ENCODE measurements around the gene EPHA10. TPM values are rescaled to one million over a fixed set of nuclear protein-coding genes. Genes with fewer than 3 reads are reported as not detected.
"Not testable (repeated sequence)": the region's sequence is repeated elsewhere in the genome, so short reads cannot be mapped to it uniquely, and the experiment has no call there.

The EPHA10 gene
- total and polyA plus RNA-seq, 10 donors, result 0.02 to 0.43 (median 0.10) TPM; not detected in 3

DNA sequence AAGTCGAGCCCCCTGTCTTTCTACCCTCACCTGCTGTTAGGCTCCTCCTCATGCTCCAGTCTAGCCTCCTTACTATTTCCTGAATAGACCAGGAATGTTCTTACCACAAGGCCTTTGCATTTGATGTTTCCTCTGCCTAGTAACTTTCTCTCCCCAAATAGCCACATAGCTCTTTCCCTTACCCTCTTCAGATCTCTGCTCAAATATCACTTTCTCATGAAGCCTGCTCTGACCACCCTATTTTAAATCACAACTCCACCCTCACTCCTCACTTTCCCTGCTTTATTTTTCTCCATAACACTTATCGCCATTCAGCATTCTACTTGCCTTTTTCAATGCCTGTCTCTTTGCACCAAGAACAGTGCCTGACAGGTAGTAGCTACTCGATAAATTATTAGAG lies 79.2 kb downstream of the EPHA10 start:
- no peak overlapping the region for H3K4me3 ChIP-seq
- H3K4me1 ChIP-seq, result peaks cover 15 to 40% (median 28%) of the 10 kb centered on the region in 6 donors
- TF ChIP-seq POLR2A (IDR thresholded peaks at IDR 0.05), result no peak
- peaks cover 0 to 77% (median 54%) of the 10 kb centered on the region in 6 donors for H3K36me3 ChIP-seq
- no peaks in the 10 kb centered on the region for H3K27me3 ChIP-seq (replicated peaks in 1 of 7)
- 89 to 96% (median 92%) methylated on average over 3 of the region's 3 CpGs for WGBS, 5 donors
- DNase-seq, result no peak
- no peaks in the 10 kb centered on the region for H3K9me3 ChIP-seq
- intact Hi-C loops (cut with DNase I; ENCODE audit: low total_unique reads), result loop anchor here (5.0 kb wide), 1 partner anchor 228 kb away; no protein-coding TSS in a partner anchor
- no peak overlapping the region for H3K27ac ChIP-seq

- DNase-seq; H3K27ac ChIP-seq; intact Hi-C loops (cut with DNase I; ENCODE audit: low total_unique reads); H3K9me3 ChIP-seq; H3K4me3 ChIP-seq; H3K27me3 ChIP-seq (replicated peaks in 1 of 7): not testable (repeated sequence)
- H3K4me1 ChIP-seq, result peaks cover 8 to 26% (median 16%) of the 10 kb centered on the region in 6 donors
- WGBS, 5 donors, result 90 to 95% (median 91%) methylated on average over 9 of the region's 9 CpGs
- H3K36me3 ChIP-seq, result peaks cover 0 to 85% (median 54%) of the 10 kb centered on the region in 6 donors
These were observed 80.7 kb downstream of the EPHA10 start for GRCh38 chr1:37684182-37684581.

DNA sequence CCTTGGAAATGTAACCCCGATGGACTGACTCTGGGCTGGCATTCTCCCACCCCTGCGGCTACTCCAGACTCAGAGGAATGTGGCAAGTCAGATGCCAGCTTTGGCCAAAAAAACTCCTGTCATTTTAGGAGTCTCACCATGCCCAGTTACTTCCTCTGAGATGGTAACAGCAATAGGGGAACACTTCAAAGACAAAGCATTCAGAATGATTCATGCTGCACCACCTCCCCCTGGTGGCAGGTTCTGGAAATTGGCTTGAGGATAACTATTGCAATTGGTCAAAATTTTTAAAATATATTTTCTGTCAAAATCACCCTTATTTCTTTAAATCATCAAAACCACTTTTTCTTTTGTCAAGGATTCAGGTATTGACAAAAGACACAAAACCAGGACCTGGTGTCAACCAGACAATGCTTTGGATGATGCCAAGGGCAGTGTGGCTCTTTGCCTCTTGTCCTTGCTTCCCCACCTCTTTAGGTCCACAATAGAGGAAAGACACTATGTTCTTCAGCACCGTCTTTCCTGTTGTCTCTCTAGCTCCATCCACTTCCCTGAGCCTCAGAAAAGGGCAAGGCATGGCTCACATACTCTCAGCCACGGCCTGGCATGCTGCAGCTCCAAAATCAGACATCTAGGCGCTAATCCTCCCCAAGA lies 82.5 kb downstream of the EPHA10 start:
- TF ChIP-seq, protein P1, sequence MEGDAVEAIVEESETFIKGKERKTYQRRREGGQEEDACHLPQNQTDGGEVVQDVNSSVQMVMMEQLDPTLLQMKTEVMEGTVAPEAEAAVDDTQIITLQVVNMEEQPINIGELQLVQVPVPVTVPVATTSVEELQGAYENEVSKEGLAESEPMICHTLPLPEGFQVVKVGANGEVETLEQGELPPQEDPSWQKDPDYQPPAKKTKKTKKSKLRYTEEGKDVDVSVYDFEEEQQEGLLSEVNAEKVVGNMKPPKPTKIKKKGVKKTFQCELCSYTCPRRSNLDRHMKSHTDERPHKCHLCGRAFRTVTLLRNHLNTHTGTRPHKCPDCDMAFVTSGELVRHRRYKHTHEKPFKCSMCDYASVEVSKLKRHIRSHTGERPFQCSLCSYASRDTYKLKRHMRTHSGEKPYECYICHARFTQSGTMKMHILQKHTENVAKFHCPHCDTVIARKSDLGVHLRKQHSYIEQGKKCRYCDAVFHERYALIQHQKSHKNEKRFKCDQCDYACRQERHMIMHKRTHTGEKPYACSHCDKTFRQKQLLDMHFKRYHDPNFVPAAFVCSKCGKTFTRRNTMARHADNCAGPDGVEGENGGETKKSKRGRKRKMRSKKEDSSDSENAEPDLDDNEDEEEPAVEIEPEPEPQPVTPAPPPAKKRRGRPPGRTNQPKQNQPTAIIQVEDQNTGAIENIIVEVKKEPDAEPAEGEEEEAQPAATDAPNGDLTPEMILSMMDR (IDR thresholded peaks at IDR 0.05 in 8 of 11, conservative IDR thresholded peaks at IDR 0.05 in 3 of 11), result peak; percentile 75 to 92 (median 84)
- TF ChIP-seq POLR2AphosphoS5 (IDR thresholded peaks at IDR 0.05), result no peak
- Histone ChIP-seq H3K27ac (no peak overlapping the region), H3K27me3 (replicated peaks in 1 of 7) (no peaks in the 10 kb centered on the region), H3K36me3 (peaks cover 0 to 74% (median 51%) of the 10 kb centered on the region in 6 donors), H3K9me3 (no peaks in the 10 kb centered on the region), H3K4me1 (peaks cover 0 to 9% (median 3%) of the 10 kb centered on the region in 6 donors), H3K4me3 (no peak overlapping the region)
- intact Hi-C loops (cut with DNase I; ENCODE audit: low total_unique reads), result loop anchor here (2.0 kb wide), 1 partner anchor 78 kb away; no protein-coding TSS in a partner anchor
- DNase-seq, result peak; percentile 84
- 67 to 79% (median 74%) methylated on average over 5 of the region's 5 CpGs for WGBS, 5 donors

GRCh38 chr1:37680933-37681332 lies 84.0 kb downstream of the EPHA10 start:
- Histone ChIP-seq H3K9me3 (no peaks in the 10 kb centered on the region), H3K27me3 (replicated peaks in 1 of 7) (no peaks in the 10 kb centered on the region), H3K36me3 (peaks cover 0 to 58% (median 42%) of the 10 kb centered on the region in 6 donors), H3K4me1 (peaks cover 0 to 16% (median 6%) of the 10 kb centered on the region in 6 donors), H3K4me3 (no peak overlapping the region), H3K27ac (no peak overlapping the region)
- WGBS, 5 donors, result 86 to 98% (median 94%) methylated on average over 3 of the region's 3 CpGs
- no peak for DNase-seq
- intact Hi-C loops (cut with DNase I; ENCODE audit: low total_unique reads), result no loop called here
- no peak for TF ChIP-seq POLR2A (IDR thresholded peaks at IDR 0.05)
- TF ChIP-seq, protein P1 (IDR thresholded peaks at IDR 0.05 in 8 of 11, conservative IDR thresholded peaks at IDR 0.05 in 3 of 11), result no peak

- WGBS, 5 donors, result 82 to 85% (median 84%) methylated on average over 3 to 5 of the region's 5 CpGs
- DNase-seq, result no peak
- Histone ChIP-seq H3K27ac (no peak overlapping the region), H3K4me1 (peaks cover 0 to 36% (median 6%) of the 10 kb centered on the region in 6 donors), H3K27me3 (replicated peaks in 1 of 7) (peaks cover 0 to 2% (median 0%) of the 10 kb centered on the region in 7 donors), H3K4me3 (no peak overlapping the region), H3K9me3 (no peaks in the 10 kb centered on the region), H3K36me3 (peaks cover 0 to 27% (median 10%) of the 10 kb centered on the region in 6 donors)
- no peak for TF ChIP-seq POLR2AphosphoS5 (IDR thresholded peaks at IDR 0.05)
- TF ChIP-seq, protein P1 (IDR thresholded peaks at IDR 0.05 in 8 of 11, conservative IDR thresholded peaks at IDR 0.05 in 3 of 11), result no peak
- no peak for TF ChIP-seq POLR2A (IDR thresholded peaks at IDR 0.05)
- intact Hi-C loops (cut with DNase I; ENCODE audit: low total_unique reads), result no loop called here
These were observed 87.1 kb downstream of the EPHA10 start for GRCh38 chr1:37677808-37678207.

Data from spleen (tissue), 11 donors.